WTC11 (cell line): Measurements from ENCODE around the gene FOXP4. TPM values are rescaled to one million over a fixed set of nuclear protein-coding genes. Genes with fewer than 3 reads are reported as not detected.

Experiments
- E2F4 ChIP-seq: sonication (generic); formaldehyde crosslinking; IDR thresholded peaks from 2 replicates; pipeline ENCODE4 v1.8.1; 2022; ENCODE audit warnings: low read depth, mild to moderate bottlenecking, moderate library complexity, missing genetic modification reagents, borderline replicate concordance
- ESRRA ChIP-seq: sonication (generic); formaldehyde crosslinking; IDR thresholded peaks from 2 replicates; pipeline ENCODE4 v1.8.1; 2022; ENCODE audit warnings: mild to moderate bottlenecking, missing genetic modification reagents, borderline replicate concordance
- GABPB1 ChIP-seq: sonication (generic); formaldehyde crosslinking; IDR thresholded peaks from 2 replicates; pipeline ENCODE4 v1.8.1; 2023; ENCODE audit warnings: mild to moderate bottlenecking, missing genetic modification reagents
- GTF2I ChIP-seq: fragments of 250-450 bp; sonication (Bioruptor Pico); conservative IDR thresholded peaks from 2 replicates; pipeline ENCODE4 v1.4.0; 2021; ENCODE audit warnings: mild to moderate bottlenecking
- JAZF1 ChIP-seq: fragments of 250-450 bp; sonication (Bioruptor Pico); IDR thresholded peaks from 2 replicates; pipeline ENCODE4 v1.9.0; 2021; ENCODE audit warnings: moderate library complexity, mild to moderate bottlenecking, inconsistent platforms
- JUN ChIP-seq: sonication (generic); formaldehyde crosslinking; IDR thresholded peaks from 2 replicates; pipeline ENCODE4 v1.8.0; 2023; ENCODE audit warnings: mild to moderate bottlenecking, missing genetic modification reagents
- MYBL2 ChIP-seq: sonication (generic); formaldehyde crosslinking; IDR thresholded peaks from 2 replicates; pipeline ENCODE4 v1.8.1; 2023; ENCODE audit warnings: mild to moderate bottlenecking, moderate library complexity, missing genetic modification reagents
- NFYB ChIP-seq: sonication (generic); formaldehyde crosslinking; conservative IDR thresholded peaks from 2 replicates; pipeline ENCODE4 v1.8.0; 2022; ENCODE audit warnings: low read depth, missing genetic modification reagents
- NR3C1 ChIP-seq: sonication (generic); formaldehyde crosslinking; conservative IDR thresholded peaks from 2 replicates; pipeline ENCODE4 v1.8.1; 2023; ENCODE audit warnings: low read depth, mild to moderate bottlenecking, missing genetic modification reagents
- PRDM15 ChIP-seq: sonication (generic); formaldehyde crosslinking; IDR thresholded peaks from 2 replicates; pipeline ENCODE4 v1.8.0; 2022; ENCODE audit warnings: missing genetic modification reagents
- PREB ChIP-seq: sonication (generic); formaldehyde crosslinking; IDR thresholded peaks from 2 replicates; pipeline ENCODE4 v1.8.1; 2022; ENCODE audit warnings: mild to moderate bottlenecking, missing genetic modification reagents, moderate library complexity, borderline replicate concordance
- SMAD4 ChIP-seq: sonication (generic); formaldehyde crosslinking; IDR thresholded peaks from 2 replicates; pipeline ENCODE4 v1.8.0; 2022; ENCODE audit warnings: mild to moderate bottlenecking, missing genetic modification reagents
- SOX15 ChIP-seq: fragments of 250-450 bp; sonication (Bioruptor Pico); IDR thresholded peaks from 2 replicates; pipeline ENCODE4 v1.9.0; 2021; ENCODE audit warnings: mild to moderate bottlenecking
- TCF7 ChIP-seq: sonication (generic); formaldehyde crosslinking; IDR thresholded peaks from 2 replicates; pipeline ENCODE4 v1.8.0; 2022; ENCODE audit warnings: mild to moderate bottlenecking, low read depth, missing genetic modification reagents, moderate library complexity
- TEAD1 ChIP-seq: sonication (generic); formaldehyde crosslinking; IDR thresholded peaks from 2 replicates; pipeline ENCODE4 v1.8.0; 2022; ENCODE audit warnings: mild to moderate bottlenecking, missing genetic modification reagents
- ZBTB21 ChIP-seq: sonication (generic); formaldehyde crosslinking; IDR thresholded peaks from 2 replicates; pipeline ENCODE4 v1.8.1; 2023; ENCODE audit warnings: mild to moderate bottlenecking, missing genetic modification reagents, borderline replicate concordance
- ZMAT4 ChIP-seq: fragments of 250-450 bp; sonication (Bioruptor Pico); IDR thresholded peaks from 2 replicates; pipeline ENCODE4 v1.9.0; 2021; ENCODE audit warnings: mild to moderate bottlenecking
- ZNF121 ChIP-seq: sonication (generic); formaldehyde crosslinking; IDR thresholded peaks from 2 replicates; pipeline ENCODE4 v1.8.0; 2023; ENCODE audit warnings: missing genetic modification reagents
- ZNF416 ChIP-seq: fragments of 250-450 bp; sonication (Bioruptor Pico); IDR thresholded peaks from 2 replicates; pipeline ENCODE4 v1.9.0; 2021; ENCODE audit warnings: mild to moderate bottlenecking, inconsistent platforms
- ZNF423 ChIP-seq: fragments of 250-450 bp; sonication (Bioruptor Pico); IDR thresholded peaks from 2 replicates; pipeline ENCODE4 v2.1.2; 2022; ENCODE audit warnings: mild to moderate bottlenecking, moderate library complexity
- ZNF425 ChIP-seq: fragments of 250-450 bp; sonication (Bioruptor Pico); conservative IDR thresholded peaks from 2 replicates; pipeline ENCODE4 v1.9.0; 2021; ENCODE audit warnings: mild to moderate bottlenecking
- total RNA-seq: library from RNA; stranded (reverse); gene quantifications from 3 replicates; pipeline ENCODE4 v1.2.3, GENCODE V29; 2021
- TF ChIP-seq, protein P1 (sequence below): sonication (generic); formaldehyde crosslinking; IDR thresholded peaks from 2 replicates; pipeline ENCODE4 v1.8.0; 2022; ENCODE audit warnings: mild to moderate bottlenecking, missing genetic modification reagents
- TF ChIP-seq, protein P2 (sequence below): sonication (generic); formaldehyde crosslinking; IDR thresholded peaks from 2 replicates; pipeline ENCODE4 v1.8.1; 2023; ENCODE audit warnings: mild to moderate bottlenecking, missing genetic modification reagents
- TF ChIP-seq, protein P3 (sequence below): sonication (generic); formaldehyde crosslinking; IDR thresholded peaks from 2 replicates; pipeline ENCODE4 v1.8.1; 2023; ENCODE audit warnings: mild to moderate bottlenecking, missing genetic modification reagents, moderate library complexity

Gene FOXP4
- total RNA-seq, 1 experiment from 2014 or later = 36.6 TPM

DNA sequence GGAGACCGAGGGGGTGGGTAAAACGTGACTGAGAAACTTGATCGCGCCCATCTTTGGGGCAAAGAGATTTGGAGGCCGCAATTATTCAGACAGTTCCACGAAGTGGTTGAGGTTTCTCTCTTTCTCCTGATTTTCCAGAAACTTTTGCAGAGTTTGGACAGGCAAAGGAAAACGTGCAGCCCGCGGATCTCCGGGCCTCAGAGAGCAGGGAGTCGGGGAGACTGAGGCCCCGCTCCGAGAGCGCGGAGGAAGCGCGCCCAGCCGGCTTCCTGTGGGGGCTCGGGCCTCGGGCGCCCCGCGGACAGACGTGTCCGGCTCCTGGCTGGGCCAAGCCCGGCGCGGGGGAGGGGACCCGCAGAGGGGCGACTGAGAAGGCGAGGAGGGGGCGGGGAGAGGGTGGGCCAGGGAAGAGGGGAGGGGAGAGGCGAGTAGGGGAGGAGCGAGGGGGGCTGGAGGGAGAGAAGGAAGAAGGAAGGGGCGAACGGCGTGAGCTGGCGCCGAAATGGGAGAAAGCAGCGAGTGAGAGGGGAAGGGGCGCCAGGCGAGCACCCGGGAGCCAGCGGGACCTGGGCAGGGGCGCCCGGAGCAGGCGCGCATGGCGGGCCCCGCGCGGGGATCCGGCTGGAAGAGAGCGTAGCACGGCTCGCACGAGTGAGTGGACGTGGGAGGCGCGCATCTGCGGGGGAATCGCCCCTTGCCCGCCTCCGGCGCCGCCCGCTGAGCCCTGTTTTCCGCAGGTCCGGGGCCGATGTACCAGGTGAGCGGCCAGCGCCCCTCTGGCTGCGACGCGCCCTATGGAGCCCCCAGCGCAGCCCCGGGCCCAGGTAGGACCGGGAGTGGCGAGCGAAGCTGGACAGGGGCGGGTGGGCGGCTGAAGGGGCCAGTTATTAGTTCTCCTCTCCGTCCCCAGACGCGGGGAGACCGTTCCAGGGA is 92.1 kb downstream of the FOXP4 start, which contains the start of gene MDFI (continued):
- TF ChIP-seq GABPB1 (CRISPR knock-in tag) (no peak), TEAD1 (CRISPR knock-in tag) (no peak), ZNF416 (CRISPR knock-in tag) (no peak), ESRRA (no peak), ZBTB21 (CRISPR knock-in tag) (no peak), ZNF121 (CRISPR knock-in tag) (no peak), SMAD4 (CRISPR knock-in tag) (no peak), MYBL2 (CRISPR knock-in tag) (no peak; the same call in 1 of the 2 replicates), JAZF1 (CRISPR knock-in tag) (no peak), ZMAT4 (CRISPR knock-in tag) (no peak), ZNF423 (CRISPR knock-in tag) (peak; percentile 71), E2F4 (CRISPR knock-in tag) (no peak), NR3C1 (CRISPR knock-in tag) (no peak), GTF2I (CRISPR knock-in tag) (no peak), PREB (CRISPR knock-in tag) (no peak), NFYB (no peak), ZNF425 (CRISPR knock-in tag) (no peak), PRDM15 (CRISPR knock-in tag) (no peak), JUN (no peak), TCF7 (CRISPR knock-in tag) (peak; percentile 18; the same call in 1 of the 2 replicates), SOX15 (no peak)
- TF ChIP-seq, protein P1, sequence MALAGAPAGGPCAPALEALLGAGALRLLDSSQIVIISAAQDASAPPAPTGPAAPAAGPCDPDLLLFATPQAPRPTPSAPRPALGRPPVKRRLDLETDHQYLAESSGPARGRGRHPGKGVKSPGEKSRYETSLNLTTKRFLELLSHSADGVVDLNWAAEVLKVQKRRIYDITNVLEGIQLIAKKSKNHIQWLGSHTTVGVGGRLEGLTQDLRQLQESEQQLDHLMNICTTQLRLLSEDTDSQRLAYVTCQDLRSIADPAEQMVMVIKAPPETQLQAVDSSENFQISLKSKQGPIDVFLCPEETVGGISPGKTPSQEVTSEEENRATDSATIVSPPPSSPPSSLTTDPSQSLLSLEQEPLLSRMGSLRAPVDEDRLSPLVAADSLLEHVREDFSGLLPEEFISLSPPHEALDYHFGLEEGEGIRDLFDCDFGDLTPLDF (CRISPR knock-in tag) = no peak
- TF ChIP-seq, protein P2, sequence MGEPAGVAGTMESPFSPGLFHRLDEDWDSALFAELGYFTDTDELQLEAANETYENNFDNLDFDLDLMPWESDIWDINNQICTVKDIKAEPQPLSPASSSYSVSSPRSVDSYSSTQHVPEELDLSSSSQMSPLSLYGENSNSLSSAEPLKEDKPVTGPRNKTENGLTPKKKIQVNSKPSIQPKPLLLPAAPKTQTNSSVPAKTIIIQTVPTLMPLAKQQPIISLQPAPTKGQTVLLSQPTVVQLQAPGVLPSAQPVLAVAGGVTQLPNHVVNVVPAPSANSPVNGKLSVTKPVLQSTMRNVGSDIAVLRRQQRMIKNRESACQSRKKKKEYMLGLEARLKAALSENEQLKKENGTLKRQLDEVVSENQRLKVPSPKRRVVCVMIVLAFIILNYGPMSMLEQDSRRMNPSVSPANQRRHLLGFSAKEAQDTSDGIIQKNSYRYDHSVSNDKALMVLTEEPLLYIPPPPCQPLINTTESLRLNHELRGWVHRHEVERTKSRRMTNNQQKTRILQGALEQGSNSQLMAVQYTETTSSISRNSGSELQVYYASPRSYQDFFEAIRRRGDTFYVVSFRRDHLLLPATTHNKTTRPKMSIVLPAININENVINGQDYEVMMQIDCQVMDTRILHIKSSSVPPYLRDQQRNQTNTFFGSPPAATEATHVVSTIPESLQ = no peak
- TF ChIP-seq, protein P3, sequence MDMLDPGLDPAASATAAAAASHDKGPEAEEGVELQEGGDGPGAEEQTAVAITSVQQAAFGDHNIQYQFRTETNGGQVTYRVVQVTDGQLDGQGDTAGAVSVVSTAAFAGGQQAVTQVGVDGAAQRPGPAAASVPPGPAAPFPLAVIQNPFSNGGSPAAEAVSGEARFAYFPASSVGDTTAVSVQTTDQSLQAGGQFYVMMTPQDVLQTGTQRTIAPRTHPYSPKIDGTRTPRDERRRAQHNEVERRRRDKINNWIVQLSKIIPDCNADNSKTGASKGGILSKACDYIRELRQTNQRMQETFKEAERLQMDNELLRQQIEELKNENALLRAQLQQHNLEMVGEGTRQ = no peak
